Erythroblast (primary cell): ENCODE data around the gene TTLL5.

Experiments
- GATA1 ChIP-seq: IDR thresholded peaks from 2 replicates; pipeline ENCODE4 v1.6.1; 2011; ENCODE audit warnings: low read depth, mild to moderate bottlenecking, control low read depth, low read length, moderate library complexity
- POLR2A ChIP-seq: IDR thresholded peaks from 2 replicates; pipeline ENCODE4 v1.6.1; 2011; ENCODE audit warnings: mild to moderate bottlenecking, low read length

DNA sequence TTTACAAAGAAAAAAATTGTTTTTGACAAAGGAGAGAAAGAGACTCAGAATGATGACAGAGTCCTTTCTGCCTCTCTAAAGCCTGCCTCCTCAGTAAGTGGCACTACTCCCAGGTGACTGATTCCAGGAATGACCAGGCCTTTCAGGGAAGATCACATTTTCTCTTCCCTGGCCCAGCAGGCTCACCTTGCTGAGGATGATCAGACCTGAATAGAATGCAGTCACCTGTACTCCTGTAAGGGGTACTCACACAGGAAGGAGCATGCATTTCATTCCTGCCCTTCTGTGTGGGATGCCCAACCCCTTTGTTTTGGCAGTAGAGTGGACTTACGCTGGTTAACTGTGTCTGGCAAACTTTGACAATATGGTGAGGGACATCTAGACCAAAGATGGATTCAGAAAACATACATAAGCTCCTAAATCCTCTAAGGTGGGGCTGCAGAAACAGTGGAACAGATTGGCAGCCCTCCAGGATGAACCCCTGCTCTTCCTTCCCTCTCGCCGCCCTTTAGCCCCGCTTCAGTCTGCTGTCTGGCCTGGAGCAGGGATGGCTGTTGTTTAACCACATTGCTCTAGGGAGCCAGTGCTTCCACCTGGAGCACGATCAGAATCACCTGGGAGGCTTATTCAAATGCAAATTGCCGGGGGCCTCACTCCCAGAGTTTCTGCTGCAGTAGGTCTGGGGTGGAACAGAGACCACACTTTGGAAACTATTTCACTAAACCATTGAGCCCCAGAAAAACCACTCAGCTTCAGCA is 30.2 kb upstream of the TTLL5 start:
- TF ChIP-seq POLR2A (no peak), GATA1 (no peak)
